Measurements from ENCODE around the gene PDE4A.

DNA sequence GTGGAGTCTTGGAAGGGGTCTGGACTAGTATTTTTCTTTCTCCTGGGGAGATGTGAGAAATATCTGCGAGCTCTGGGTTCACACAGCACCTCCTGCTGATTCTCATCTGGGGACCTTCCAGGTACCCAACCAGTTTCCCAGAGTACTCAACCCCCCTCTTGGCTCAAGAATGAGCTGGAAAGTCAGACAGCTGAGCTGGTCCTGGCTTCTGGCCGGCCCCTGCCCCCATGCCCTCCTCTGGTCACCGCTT, 2.2 kb upstream of the PDE4A start:
- TF ChIP-seq CTCF (IDR thresholded peaks at IDR 0.05; ENCODE audit: poor library complexity) (no peak), EZH2 (IDR thresholded peaks at IDR 0.05; ENCODE audit: borderline replicate concordance) (no peak)
